HG03045 (cell line): ENCODE data around the gene MADD.

Experiments used
- ATAC-seq: cut with Tn5 transposase; IDR thresholded peaks from one replicate; pipeline ENCODE4 v1.9.1; 2021; ENCODE audit warnings: mild to moderate bottlenecking, moderate library complexity; ENCODE audit not compliant: unreplicated experiment

Gene MADD

DNA sequence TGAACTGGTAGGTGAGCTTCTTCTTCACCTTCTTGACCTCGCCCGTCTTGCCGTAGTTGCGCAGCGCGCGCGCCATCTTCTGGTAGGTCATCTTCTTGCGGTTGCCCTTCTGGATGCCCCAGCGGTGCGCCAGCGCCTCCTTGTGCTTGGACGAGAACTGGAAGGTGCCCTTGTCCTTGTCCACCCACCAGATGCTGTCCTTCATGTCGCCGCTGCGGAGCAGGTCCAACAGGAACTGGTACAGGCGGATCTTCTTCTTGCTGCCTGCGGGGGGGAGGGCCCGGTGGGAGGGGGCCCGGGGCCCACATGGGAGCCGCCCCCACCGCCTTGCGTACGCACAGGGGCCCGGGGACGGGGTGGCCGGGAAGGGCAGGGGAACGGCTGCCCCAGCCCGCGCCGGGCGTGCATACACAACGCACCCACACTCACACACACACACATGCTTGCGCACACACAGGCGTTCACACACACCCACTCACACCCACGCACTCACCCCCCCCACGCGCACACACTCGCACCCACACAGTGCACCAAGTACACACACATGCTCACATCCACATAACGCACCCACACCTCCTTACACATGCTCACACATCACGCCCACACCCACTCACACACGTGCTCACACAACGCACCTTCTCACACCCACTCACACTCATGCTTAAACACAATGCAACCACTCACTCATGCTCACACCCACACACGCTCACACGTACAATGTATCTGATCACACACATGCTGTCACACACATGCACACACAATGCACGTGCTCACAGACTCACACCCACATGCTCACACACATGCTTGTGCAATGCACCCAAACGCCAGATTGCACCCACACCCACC, 85.6 kb downstream of the MADD start:
- ATAC-seq = no peak

DNA sequence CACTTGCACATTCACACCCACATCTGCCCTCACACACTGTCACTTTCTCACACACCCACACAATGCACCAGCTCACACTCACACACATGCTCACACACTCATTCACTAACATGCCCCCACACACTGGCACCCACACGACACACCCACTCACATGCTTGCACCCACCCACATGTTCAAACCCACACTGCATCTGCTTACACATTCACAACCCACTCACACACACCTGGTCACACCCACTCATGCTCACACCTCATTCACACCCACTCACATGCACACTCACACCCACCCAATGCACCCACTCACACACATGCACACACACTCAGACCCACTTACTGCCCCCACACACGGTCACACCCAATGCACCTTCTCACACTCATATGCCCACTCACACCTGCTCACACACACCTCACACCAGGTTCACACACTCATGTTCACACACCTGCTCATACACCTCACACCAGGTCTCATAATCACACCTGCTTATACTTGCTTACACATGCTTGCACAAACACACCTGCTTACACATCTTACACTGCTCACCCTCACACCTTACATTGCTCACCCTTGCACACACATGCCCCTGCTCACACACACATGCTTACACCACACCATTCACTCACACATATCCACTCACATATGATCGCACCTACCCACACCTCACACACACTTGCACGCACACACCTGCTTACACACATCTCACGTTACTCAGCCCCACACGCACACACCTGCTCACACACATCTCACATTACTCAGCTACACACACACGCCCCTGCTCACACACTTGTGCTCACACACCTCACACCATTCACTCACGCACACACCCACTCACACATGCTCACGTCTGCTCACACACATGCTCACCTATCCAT, 86.4 kb downstream of the MADD start:
- ATAC-seq = no peak

DNA sequence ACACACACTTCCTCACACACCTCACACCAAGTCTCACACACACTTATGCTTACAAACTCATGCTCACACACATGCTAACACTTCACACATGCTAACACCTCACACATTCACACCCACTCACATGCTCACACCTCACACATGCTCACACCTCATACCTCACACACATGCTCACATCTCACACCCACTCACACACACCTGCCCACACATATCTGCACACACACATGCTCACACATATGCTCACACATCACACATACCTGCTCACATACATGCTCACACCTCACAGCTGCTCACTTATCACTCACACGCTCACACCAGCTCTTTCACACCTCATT, 87.0 kb downstream of the MADD start:
- no peak for ATAC-seq

DNA sequence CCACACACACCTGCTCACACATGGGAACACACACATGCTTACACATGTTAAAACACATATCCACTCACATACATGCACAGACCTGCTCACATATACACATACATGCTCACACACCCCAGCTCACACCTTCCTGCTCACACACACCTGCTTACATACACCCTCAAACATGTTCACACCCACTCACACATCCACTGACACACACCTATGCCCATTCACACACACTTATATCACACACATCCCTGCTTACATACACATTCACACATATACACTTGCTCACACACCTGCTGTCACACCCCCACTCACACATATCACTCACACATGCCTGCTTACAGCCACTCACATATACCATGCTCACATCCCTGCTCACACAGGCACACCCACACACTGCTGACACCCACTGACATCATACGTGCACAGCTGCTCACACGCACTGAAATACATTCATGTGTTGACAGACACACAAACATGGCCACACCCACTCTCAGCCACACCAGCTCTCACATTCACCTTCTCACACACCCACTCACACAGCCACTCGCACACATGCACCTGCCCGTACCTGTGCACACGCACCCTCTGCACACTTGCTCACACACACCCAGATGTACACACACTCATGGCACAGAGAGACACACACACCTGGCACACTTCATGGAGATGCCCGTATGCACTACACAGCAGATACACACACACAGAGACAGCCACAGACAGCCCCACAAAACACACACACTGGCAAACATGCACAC, 88.2 kb downstream of the MADD start:
- no peak for ATAC-seq

DNA sequence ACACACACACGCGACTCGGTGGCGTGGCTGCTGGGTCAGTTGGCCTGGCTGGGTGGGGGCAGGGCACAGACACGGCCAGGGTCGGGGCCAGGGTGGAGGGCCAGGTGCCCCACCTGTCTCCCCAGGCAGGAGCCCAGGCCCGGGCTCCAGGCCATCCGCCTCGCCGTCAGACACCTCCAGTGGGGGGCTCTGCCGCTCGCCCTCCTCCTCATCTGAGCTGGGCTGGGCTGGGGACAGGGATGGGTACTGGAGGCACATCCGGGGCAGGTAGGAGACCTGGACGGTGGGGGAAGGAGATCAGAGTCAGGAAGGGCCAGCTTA, 88.8 kb downstream of the MADD start:
- ATAC-seq = no peak

DNA sequence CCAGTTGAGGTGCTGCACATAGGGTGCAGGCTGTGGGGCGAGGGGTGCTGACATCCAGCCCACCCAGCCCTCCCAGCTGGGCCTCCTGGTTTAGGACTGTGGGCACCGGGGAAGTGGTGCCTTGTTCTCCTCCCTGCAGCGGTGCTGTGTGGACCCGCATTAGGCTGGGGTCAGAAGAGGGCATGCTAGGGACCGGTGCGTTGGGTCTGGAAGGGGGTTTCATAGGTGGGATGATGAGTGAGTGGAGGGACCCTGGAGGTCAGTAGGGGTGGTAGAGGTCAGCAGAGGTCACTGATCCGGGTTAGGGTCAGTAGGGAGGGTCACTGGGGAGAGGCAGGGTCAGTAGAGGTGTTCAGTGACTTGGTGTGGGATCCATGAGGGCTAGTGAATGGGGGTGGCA, 89.2 kb downstream of the MADD start:
- no peak for ATAC-seq

DNA sequence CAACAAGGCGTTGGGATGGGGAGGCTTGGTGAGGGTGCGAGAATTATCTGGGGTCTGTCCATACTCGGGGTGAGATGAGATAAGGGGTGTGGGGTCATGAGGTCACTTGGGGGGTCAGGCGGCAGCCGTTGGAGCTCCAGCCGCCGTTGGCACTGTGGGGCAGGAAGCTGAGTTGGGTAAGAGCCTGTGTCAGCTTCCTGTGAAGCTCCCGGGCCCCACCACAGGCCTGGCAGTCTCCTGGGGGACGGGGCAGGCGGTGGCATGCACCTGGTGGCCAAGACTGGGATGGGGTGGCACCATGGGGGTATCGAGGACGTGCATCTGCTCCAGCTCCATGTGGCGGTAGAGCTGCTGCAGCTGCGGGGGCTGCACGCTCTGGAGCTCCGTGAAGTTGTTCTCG, 89.7 kb downstream of the MADD start:
- no peak for ATAC-seq

DNA sequence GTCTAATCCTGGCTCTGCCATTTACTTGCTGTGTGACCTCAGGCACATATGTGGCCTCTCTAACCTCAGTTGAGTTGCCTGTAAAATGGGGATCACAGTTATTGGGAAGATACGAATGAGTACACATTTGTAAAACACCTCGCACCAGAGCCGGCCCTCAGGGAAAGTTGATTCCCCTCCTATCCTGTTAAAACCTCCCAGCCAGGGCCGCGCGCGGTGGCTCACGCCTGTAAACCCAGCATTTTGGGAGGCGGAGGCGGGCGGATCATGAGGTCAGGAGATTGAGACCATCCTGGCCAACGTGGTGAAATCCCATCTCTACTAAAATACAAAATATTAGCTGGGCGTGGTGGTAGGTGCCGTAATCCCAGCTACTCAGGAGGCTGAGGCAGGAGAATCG, 90.4 kb downstream of the MADD start:
- ATAC-seq = no peak

DNA sequence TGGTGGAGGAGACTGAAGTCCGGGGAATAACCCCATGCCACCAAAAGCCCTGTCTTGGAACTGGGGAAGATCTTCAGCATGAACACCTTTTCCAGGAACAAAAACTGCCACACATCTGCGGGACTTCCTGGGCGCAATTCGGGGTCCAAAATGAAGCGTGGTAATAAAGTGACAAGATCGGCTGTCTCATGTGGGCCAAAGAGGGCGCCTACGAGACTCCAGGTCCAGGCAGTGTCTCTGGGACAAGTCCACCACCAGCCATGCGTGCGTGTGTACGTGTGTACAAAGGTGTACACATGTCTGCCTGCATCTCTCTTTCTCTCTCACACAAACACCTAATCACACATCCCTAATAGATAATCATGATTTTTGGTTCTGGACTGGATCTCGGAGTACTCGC, 91.5 kb downstream of the MADD start:
- ATAC-seq = no peak

DNA sequence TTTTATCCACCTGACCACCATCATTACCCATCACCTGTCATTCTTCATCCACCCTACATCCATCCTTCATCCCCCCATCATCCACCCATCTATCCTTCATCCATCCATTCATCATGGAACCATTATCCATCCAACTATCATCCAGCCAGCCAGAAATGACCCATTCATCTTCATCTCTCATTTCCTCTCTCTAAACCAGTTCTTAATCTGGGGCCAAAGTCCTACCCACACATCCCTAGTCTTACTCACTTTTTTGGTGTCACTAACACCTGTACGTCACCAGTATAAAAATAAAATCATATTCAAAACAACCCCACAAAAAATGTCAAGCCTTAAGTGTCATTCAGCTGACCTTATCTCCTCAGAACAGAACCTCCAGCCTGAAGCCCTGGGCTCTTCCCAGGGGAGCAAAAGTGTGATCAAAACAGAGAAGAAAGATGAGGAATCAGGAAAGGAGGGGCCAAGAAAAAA, 96.1 kb downstream of the MADD start:
- ATAC-seq = no peak

DNA sequence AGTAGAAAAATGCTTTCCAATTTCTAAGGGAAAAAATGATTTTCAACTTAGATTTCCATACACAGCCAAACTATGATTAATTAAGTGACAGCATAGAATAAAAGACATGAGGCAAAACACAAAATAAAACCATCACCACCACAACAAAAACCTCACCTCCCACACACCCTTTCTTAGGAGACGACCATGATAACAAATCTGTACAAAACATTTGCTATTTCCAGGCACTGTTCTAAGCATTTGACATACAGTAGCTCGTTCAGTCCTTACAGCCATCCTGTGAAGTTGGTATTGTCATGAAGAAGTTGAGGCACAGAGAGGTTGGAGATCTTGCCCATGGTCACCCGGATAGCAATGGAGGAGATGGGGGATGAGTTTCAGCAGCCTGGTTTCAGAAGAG, 99.7 kb downstream of the MADD start:
- ATAC-seq = no peak

DNA sequence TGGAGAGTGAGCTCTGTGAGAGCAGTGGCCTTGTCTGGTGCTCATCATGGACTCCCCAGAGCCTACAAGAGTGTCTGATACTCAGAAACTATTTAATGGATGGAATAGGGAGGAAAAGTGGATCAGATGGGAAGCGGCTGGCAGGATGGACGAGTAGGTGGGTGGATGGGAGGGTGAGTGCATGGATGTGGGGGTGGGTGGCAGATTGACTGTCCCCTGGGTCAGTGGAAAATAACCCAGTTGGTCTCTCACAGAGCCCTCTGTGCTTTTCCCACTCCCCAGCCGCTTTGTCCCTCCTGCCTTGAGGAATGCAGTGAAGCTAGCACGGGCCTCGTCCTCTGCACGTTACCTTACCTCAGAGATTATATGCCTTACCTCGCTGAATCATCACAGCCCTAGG, 102.5 kb downstream of the MADD start:
- ATAC-seq = no peak

DNA sequence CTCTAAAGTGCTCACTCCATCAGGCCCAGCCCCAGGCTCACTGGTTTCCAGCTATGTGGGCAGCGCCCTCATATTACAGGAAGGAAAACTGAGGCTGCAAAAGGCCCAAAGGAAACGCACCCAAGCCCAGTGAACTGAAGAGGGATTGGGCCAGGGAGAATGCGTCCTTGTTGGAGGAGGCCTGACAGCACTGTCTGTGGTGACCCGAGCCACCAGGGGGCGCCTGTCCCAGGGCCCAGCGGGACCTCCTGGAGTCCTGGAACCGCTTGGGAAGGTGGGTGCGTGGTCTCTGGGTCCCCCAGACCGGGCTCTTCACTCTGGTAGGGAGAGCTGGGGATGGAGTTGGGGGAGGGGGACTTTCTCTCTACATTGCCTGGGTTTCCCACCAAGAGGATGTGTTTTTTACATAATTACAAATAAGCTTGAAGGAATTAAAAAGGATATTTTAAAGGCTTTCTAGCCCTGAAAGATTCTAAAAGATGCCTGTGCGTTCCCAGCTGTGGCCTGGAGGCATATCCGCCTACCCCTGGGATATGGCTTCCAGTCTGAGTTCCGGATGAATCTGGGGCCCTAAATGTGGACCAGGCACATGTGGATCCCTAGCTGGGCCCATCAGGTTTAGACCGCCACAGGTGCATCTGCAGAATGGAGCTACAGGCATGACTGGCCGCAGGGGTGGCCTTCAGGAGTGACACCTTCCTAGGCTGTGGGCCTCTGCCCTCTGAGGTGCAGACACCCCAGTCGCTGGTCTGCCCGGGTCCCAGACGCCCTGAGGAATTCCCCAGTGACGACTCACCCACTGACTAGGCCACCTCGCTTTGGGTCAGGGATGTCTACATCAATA, 104.2 kb downstream of the MADD start:
- ATAC-seq = no peak

DNA sequence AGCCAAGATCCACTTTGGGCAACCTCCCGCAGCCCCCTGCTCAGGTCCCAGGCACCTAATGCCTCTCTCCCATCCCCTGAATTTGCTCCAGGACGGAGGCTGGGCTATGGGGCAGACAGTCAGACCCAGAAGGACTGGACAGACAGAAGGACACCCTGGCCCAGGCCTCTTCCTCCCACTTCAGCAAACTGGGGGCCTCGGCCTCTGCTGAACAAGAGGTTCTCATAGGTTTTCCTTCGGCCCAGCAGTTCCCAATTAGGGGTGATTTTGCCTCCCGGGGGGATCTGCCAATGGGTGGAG, 104.7 kb downstream of the MADD start:
- ATAC-seq = no peak

DNA sequence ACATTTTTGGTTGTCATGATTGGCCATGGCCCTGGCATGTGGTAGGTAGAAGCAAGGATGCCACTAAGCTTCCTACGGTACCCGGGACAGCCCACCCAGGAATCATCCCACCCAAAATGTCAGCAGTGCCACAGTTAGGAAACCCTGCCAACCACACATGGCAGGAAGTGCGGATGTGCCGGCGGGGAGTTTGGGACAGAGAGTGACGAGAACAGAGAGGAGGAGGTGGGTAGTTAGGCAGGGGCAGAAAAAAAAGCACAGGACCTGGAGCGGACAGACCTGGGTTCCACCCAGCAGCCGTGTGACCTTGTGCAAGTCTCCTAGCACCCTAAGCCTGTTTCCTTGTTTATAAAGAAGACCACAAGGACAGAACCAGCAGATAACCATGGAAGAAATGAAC, 105.1 kb downstream of the MADD start:
- no peak for ATAC-seq

DNA sequence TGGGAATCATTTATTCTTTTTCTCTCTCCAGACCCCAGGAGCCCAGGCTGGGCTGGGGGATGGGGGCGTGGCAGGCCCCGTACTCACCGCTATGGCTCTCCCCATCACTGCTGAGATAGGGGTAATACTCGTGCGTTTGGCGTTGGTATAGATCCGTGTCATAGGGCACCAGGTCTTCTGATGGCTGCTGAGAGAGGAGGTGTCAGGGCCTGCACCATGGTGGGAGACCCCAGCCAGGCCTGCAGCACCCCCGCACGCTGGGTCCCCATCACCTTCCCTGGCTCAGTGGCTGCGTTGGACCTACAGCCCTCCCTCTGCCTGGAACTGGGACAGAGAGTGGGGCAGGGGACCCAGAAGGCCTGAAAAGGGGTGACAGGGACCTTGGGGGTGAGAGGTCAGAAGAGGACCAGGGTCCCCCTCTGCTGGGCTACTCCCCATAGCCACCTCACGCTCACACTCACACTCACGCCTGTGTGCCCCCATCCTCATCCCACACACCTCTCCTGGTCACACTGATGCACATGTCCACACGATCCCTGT, 105.7 kb downstream of the MADD start:
- no peak for ATAC-seq

DNA sequence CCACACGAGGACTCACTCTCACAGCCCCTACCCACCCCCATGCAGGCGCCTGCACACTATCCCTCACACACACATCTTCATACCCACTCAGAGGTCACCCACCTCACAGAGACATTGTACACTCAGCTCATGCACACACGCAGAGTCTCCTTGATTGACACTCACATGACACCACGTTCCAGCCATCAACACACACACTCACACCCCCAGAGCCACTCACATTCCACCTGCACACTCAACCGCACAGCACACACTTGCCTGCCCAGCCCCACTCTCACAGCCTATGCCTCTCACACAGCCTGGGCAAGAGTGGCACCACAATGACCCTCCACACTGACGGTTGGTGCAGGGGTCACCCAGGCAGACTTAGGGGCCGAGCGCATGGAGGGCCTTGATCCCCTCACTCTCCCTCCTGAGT, 106.2 kb downstream of the MADD start:
- ATAC-seq = no peak

DNA sequence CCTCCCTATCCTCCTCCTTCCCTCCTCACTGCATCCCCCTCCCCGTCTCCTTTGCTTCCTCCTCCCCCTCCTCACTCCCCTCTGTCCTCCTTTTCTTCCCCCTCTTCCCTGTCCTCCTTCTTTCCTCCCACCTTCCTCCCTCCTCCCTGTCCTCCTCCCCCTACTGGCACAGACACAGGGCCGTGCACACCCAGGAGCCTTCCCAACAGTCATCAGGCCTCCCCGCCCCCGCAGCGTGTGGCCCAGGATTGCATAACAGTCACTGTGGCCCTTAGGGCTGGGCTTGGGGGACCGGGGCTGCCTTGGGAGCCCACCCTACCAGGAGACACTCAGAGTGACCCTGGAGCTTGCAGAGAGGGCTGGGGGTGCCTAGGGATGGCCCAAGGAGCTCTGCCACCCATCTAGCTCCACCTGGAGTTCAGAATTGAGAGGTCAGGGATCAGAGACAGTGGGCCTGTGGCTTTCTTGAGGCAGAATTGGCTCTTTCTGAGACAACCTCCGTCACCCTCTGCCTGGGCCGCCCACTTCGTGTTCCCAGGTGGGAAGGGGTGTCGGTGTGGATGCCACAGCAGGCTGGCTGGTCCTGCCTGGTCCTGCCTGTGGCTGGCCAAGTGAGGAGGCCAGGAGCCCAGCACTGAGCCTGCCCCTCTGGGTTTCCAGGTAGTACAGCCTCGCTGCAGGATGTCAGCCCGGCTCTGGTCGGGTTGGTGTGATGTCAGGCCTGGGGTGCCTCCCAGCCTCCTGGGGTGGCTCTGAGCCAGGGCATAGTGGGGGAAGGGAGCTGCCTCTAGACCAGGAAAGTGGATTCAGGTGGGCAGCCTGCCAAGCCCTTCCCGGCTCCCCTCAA, 106.8 kb downstream of the MADD start:
- peak; percentile 25 for ATAC-seq

DNA sequence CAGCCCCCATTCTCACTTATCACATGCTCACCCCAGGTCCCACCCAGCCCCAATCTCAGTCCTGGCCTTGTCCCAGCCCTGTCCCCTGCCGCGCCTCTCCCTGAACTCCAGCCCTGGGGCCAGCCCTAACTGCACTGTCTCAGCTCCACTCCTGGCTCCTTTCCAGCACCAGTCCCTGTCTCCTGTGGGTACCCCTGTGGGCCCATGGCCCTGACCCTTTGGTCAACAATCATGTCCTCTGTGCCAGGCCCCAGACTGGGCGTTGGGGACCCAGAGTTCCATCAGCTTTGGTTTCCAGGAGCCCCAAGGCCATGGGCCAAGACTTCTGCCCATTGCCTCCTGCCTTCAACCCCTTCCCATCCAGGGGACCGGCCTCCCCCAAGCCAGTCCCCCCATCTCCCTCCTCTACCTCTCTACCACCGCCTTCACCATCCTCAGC, 107.7 kb downstream of the MADD start:
- peak; percentile 15 for ATAC-seq
